ENCODE results near the gene NT5DC1.

Gene NT5DC1

DNA sequence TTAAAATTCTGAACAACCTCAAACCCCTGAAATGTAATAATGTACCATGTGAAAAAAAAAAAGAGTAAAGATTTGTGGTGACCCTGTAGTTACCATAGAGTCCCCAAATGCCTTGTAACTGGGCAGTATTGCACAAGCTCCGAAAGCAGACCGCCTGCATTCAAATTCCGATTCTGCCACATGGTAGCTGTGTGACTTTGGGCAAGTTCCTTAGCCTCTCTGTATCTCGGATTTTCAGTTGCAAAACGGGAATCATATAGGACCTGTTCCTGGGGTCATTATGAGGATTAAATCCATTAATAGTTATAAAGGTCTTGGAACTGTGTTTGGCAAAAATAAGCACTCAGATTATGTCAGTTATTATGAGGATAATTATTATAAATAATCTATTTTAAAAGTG, 109.7 kb downstream of the NT5DC1 start:
- H3K9ac ChIP-seq (ENCODE audit: low read depth, low read length): no peak overlapping the region
- H3K4me2 ChIP-seq (ENCODE audit: insufficient read depth, low read length): no peak overlapping the region
- no peak overlapping the region for H3K4me3 ChIP-seq (ENCODE audit: low read depth in 1 of 2, low read length in 2 of 2)
- H3K27ac ChIP-seq (ENCODE audit: low read length): no peak overlapping the region
- ATAC-seq (ENCODE audit: insufficient read depth, low read depth) (no peak), DNase-seq (no peak)
- H3K9me3 ChIP-seq (ENCODE audit: insufficient read depth, low read length, severe bottlenecking): no peaks in the 10 kb centered on the region
- H4K20me1 ChIP-seq (ENCODE audit: insufficient read depth, low read length): no peaks in the 10 kb centered on the region
- no peak overlapping the region for H2AFZ ChIP-seq (ENCODE audit: low read depth, low read length)
- TF ChIP-seq, protein P1, sequence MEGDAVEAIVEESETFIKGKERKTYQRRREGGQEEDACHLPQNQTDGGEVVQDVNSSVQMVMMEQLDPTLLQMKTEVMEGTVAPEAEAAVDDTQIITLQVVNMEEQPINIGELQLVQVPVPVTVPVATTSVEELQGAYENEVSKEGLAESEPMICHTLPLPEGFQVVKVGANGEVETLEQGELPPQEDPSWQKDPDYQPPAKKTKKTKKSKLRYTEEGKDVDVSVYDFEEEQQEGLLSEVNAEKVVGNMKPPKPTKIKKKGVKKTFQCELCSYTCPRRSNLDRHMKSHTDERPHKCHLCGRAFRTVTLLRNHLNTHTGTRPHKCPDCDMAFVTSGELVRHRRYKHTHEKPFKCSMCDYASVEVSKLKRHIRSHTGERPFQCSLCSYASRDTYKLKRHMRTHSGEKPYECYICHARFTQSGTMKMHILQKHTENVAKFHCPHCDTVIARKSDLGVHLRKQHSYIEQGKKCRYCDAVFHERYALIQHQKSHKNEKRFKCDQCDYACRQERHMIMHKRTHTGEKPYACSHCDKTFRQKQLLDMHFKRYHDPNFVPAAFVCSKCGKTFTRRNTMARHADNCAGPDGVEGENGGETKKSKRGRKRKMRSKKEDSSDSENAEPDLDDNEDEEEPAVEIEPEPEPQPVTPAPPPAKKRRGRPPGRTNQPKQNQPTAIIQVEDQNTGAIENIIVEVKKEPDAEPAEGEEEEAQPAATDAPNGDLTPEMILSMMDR (IDR thresholded peaks at IDR 0.05; ENCODE audit: borderline replicate concordance, extremely low read depth, low read length, poor library complexity, severe bottlenecking): no peak
- TF ChIP-seq EZH2 (IDR thresholded peaks at IDR 0.05; ENCODE audit: borderline replicate concordance, low read depth, low read length, severe bottlenecking): no peak
- no peaks in the 10 kb centered on the region for H3K79me2 ChIP-seq (ENCODE audit: insufficient read depth, low read length)
- no peaks in the 10 kb centered on the region for H3K4me1 ChIP-seq (ENCODE audit: insufficient read depth, low read length)
- H3K27me3 ChIP-seq (ENCODE audit: insufficient read depth, low read length, poor library complexity): peaks cover 8% of the 10 kb centered on the region
- no peaks in the 10 kb centered on the region for H3K36me3 ChIP-seq (ENCODE audit: insufficient read depth, low read length)

GRCh38 chr6:116210750-116211425, 110.2 kb downstream of the NT5DC1 start:
- Histone ChIP-seq H3K9ac (ENCODE audit: low read depth, low read length) (no peak overlapping the region), H3K9me3 (ENCODE audit: insufficient read depth, low read length, severe bottlenecking) (no peaks in the 10 kb centered on the region), H2AFZ (ENCODE audit: low read depth, low read length) (no peak overlapping the region), H3K36me3 (ENCODE audit: insufficient read depth, low read length) (no peaks in the 10 kb centered on the region), H3K79me2 (ENCODE audit: insufficient read depth, low read length) (no peaks in the 10 kb centered on the region), H3K27ac (ENCODE audit: low read length) (no peak overlapping the region), H3K4me1 (ENCODE audit: insufficient read depth, low read length) (no peaks in the 10 kb centered on the region), H4K20me1 (ENCODE audit: insufficient read depth, low read length) (no peaks in the 10 kb centered on the region), H3K4me3 (ENCODE audit: low read depth in 1 of 2, low read length in 2 of 2) (no peak overlapping the region), H3K4me2 (ENCODE audit: insufficient read depth, low read length) (no peak overlapping the region), H3K27me3 (ENCODE audit: insufficient read depth, low read length, poor library complexity) (peaks cover 8% of the 10 kb centered on the region)
- ATAC-seq (ENCODE audit: insufficient read depth, low read depth): no peak
- DNase-seq: no peak
- no peak for TF ChIP-seq EZH2 (IDR thresholded peaks at IDR 0.05; ENCODE audit: borderline replicate concordance, low read depth, low read length, severe bottlenecking)
- TF ChIP-seq, protein P1 (IDR thresholded peaks at IDR 0.05; ENCODE audit: borderline replicate concordance, extremely low read depth, low read length, poor library complexity, severe bottlenecking): no peak

DNA sequence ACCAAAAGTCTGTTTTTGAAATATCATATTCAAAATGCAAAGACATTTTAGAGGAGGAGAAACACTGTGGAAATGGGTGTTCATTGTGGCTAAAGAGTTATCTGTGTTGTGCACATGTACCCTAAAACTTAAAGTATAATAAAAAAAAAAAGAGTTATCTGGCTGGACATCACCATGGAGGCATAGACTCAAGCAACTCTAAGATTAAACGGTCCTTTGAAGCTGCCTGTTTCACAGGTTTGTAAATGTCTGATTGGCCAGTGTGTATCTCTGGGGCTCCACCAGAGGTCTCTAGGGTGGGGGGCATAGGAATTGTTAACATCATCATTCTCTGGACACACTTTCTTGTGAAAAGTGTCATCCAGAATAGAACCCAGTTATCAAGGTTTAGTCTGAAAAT, 114.0 kb downstream of the NT5DC1 start:
- Histone ChIP-seq H3K9me3 (ENCODE audit: insufficient read depth, low read length, severe bottlenecking) (no peaks in the 10 kb centered on the region), H3K27ac (ENCODE audit: low read length) (no peak overlapping the region), H3K27me3 (ENCODE audit: insufficient read depth, low read length, poor library complexity) (peaks cover 8% of the 10 kb centered on the region), H4K20me1 (ENCODE audit: insufficient read depth, low read length) (no peaks in the 10 kb centered on the region), H3K79me2 (ENCODE audit: insufficient read depth, low read length) (no peaks in the 10 kb centered on the region), H3K4me3 (ENCODE audit: low read depth in 1 of 2, low read length in 2 of 2) (no peak overlapping the region), H3K4me2 (ENCODE audit: insufficient read depth, low read length) (no peak overlapping the region), H3K4me1 (ENCODE audit: insufficient read depth, low read length) (no peaks in the 10 kb centered on the region), H3K36me3 (ENCODE audit: insufficient read depth, low read length) (no peaks in the 10 kb centered on the region), H3K9ac (ENCODE audit: low read depth, low read length) (no peak overlapping the region), H2AFZ (ENCODE audit: low read depth, low read length) (no peak overlapping the region)
- ATAC-seq (ENCODE audit: insufficient read depth, low read depth) (no peak), DNase-seq (no peak)
- TF ChIP-seq, protein P1 (IDR thresholded peaks at IDR 0.05; ENCODE audit: borderline replicate concordance, extremely low read depth, low read length, poor library complexity, severe bottlenecking): no peak
- no peak for TF ChIP-seq EZH2 (IDR thresholded peaks at IDR 0.05; ENCODE audit: borderline replicate concordance, low read depth, low read length, severe bottlenecking)
